NCI-H69 (cell line): Measurements from ENCODE around the gene ALG3.

Source experiments
- DNase-seq: peaks from one replicate; lab custom pipeline; 2025; lab: John Stamatoyannopoulos, UW

The ALG3 gene

GRCh38 chr3:184192889-184193288 is 55.9 kb downstream of the ALG3 start:
- no peak for DNase-seq
